Thyroid gland (tissue), 4 donors: ENCODE measurements around the gene GZMA.

Experiments used
- POLR2A ChIP-seq, 2 donors: fragments of 450-650 bp; IDR thresholded peaks; one replicate each; pipeline ENCODE4 v1.6.1; 2017; ENCODE audit warnings: antibody characterized with exemption in 2 of 2, mild to moderate bottlenecking in 2 of 2, moderate library complexity in 1 of 2
- TF ChIP-seq, protein P1 (sequence below), 6 experiments: fragments of 200-600 bp in 3 of 6; fragments of 450-650 bp in 3 of 6; sonication (generic) in 3 of 6; IDR thresholded peaks; one replicate each; pipeline ENCODE4 v1.5.1; 2016 to 2019; ENCODE audit warnings: antibody characterized with exemption in 6 of 6, mild to moderate bottlenecking in 2 of 6, inconsistent platforms in 1 of 6, moderate library complexity in 1 of 6

- TF ChIP-seq, protein P1, sequence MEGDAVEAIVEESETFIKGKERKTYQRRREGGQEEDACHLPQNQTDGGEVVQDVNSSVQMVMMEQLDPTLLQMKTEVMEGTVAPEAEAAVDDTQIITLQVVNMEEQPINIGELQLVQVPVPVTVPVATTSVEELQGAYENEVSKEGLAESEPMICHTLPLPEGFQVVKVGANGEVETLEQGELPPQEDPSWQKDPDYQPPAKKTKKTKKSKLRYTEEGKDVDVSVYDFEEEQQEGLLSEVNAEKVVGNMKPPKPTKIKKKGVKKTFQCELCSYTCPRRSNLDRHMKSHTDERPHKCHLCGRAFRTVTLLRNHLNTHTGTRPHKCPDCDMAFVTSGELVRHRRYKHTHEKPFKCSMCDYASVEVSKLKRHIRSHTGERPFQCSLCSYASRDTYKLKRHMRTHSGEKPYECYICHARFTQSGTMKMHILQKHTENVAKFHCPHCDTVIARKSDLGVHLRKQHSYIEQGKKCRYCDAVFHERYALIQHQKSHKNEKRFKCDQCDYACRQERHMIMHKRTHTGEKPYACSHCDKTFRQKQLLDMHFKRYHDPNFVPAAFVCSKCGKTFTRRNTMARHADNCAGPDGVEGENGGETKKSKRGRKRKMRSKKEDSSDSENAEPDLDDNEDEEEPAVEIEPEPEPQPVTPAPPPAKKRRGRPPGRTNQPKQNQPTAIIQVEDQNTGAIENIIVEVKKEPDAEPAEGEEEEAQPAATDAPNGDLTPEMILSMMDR (IDR thresholded peaks at IDR 0.05): no peak
- TF ChIP-seq POLR2A (IDR thresholded peaks at IDR 0.05): no peak
These were observed 29.8 kb upstream of the GZMA start for GRCh38 chr5:55072666-55073065.
